ENCODE data around the gene ARHGAP10. TPM values are rescaled to one million over a fixed set of nuclear protein-coding genes. Genes with fewer than 3 reads are reported as not detected.

ARHGAP10 gene
- polyA plus RNA-seq, 3 donors = 9.0 to 33.5 (median 22.7) TPM

- no peak overlapping the region for H3K27ac ChIP-seq (ENCODE audit: low read depth, low read length)
- 94 to 96% (median 95%) methylated on average over 8 of the region's 8 CpGs for WGBS, 3 donors
These were observed 283.6 kb downstream of the ARHGAP10 start for GRCh38 chr4:148015468-148015867.

GRCh38 chr4:148016063-148016637 is 284.3 kb downstream of the ARHGAP10 start:
- no peak overlapping the region for H3K27ac ChIP-seq (ENCODE audit: low read depth, low read length)
- WGBS, 3 donors = 81 to 85% (median 83%) methylated on average over 6 of the region's 6 CpGs

GRCh38 chr4:148017801-148018200 is 285.9 kb downstream of the ARHGAP10 start:
- WGBS, 3 donors = 20 to 66% (median 52%) methylated on average over 5 of the region's 5 CpGs

GRCh38 chr4:148021686-148022085 is 289.8 kb downstream of the ARHGAP10 start:
- WGBS, 3 donors = 87 to 90% (median 90%) methylated on average over 1 of the region's 1 CpG
- H3K27ac ChIP-seq (ENCODE audit: low read depth, low read length) = no peak overlapping the region

More at GRCh38 chr4:148017801-148018200, 285.9 kb downstream of the ARHGAP10 start:
- no peak overlapping the region for H3K27ac ChIP-seq (ENCODE audit: low read depth, low read length)

GRCh38 chr4:148022975-148023374 is 291.1 kb downstream of the ARHGAP10 start:
- 78 to 96% (median 89%) methylated on average over 6 of the region's 6 CpGs for whole genome bisulfite sequencing, 3 donors
- H3K27ac ChIP-seq (ENCODE audit: low read depth, low read length) = no peak overlapping the region

GRCh38 chr4:148023512-148024181 is 291.8 kb downstream of the ARHGAP10 start:
- no peak overlapping the region for H3K27ac ChIP-seq (ENCODE audit: low read depth, low read length)
- 64 to 92% (median 77%) methylated on average over 9 of the region's 9 CpGs for WGBS, 3 donors

GRCh38 chr4:148025981-148026380 is 294.1 kb downstream of the ARHGAP10 start:
- 81 to 90% (median 86%) methylated on average over 4 of the region's 4 CpGs for WGBS, 3 donors
- no peak overlapping the region for H3K27ac ChIP-seq (ENCODE audit: low read depth, low read length)

GRCh38 chr4:148027201-148027600 is 295.3 kb downstream of the ARHGAP10 start:
- WGBS, 3 donors = 88 to 94% (median 90%) methylated on average over 7 of the region's 7 CpGs
- H3K27ac ChIP-seq (ENCODE audit: low read depth, low read length) = no peak overlapping the region

GRCh38 chr4:148029781-148030180 is 297.9 kb downstream of the ARHGAP10 start:
- WGBS, 3 donors = 53 to 87% (median 59%) methylated on average over 3 of the region's 3 CpGs
- H3K27ac ChIP-seq (ENCODE audit: low read depth, low read length) = no peak overlapping the region

GRCh38 chr4:148030193-148030873 is 298.4 kb downstream of the ARHGAP10 start:
- 64 to 77% (median 65%) methylated on average over 2 of the region's 2 CpGs for WGBS, 3 donors
- no peak overlapping the region for H3K27ac ChIP-seq (ENCODE audit: low read depth, low read length)

- H3K27ac ChIP-seq (ENCODE audit: low read depth, low read length) = no peak overlapping the region
- WGBS, 3 donors = 15 to 62% (median 51%) methylated on average over 1 of the region's 1 CpG
These were observed 302.9 kb downstream of the ARHGAP10 start for GRCh38 chr4:148034813-148035212.

GRCh38 chr4:148041606-148042329 is 309.9 kb downstream of the ARHGAP10 start:
- 86 to 92% (median 87%) methylated on average over 7 of the region's 7 CpGs for whole genome bisulfite sequencing, 3 donors
- no peak overlapping the region for H3K27ac ChIP-seq (ENCODE audit: low read depth, low read length)

- 92 to 95% (median 94%) methylated on average over 9 of the region's 9 CpGs for WGBS, 3 donors
- H3K27ac ChIP-seq (ENCODE audit: low read depth, low read length) = no peak overlapping the region
These were observed 312.4 kb downstream of the ARHGAP10 start for GRCh38 chr4:148044089-148044911.

- H3K27ac ChIP-seq (ENCODE audit: low read depth, low read length) = no peak overlapping the region
- 78 to 86% (median 82%) methylated on average over 4 of the region's 4 CpGs for WGBS, 3 donors
These were observed 313.0 kb downstream of the ARHGAP10 start for GRCh38 chr4:148044912-148045352.

GRCh38 chr4:148048598-148048997 is 316.7 kb downstream of the ARHGAP10 start:
- no peak overlapping the region for H3K27ac ChIP-seq (ENCODE audit: low read depth, low read length)
- 55 to 68% (median 57%) methylated on average over 4 of the region's 4 CpGs for WGBS, 3 donors

- no peak overlapping the region for H3K27ac ChIP-seq (ENCODE audit: low read depth, low read length)
- whole genome bisulfite sequencing, 3 donors = 81 to 89% (median 84%) methylated on average over 4 of the region's 4 CpGs
These were observed 319.5 kb downstream of the ARHGAP10 start for GRCh38 chr4:148051403-148051802.

GRCh38 chr4:148052448-148052847 is 320.6 kb downstream of the ARHGAP10 start:
- H3K27ac ChIP-seq (ENCODE audit: low read depth, low read length) = no peak overlapping the region
